GM13976 (cell line): ENCODE measurements around the gene ARHGEF4.

ENCODE experiments used
- DNase-seq: peaks from one replicate; pipeline ENCODE4 v3.0.0; 2012; ENCODE audit warnings: low spot score
- in situ Hi-C: fragments of 300-500 bp; cut with MboI; formaldehyde crosslinking; loops from one replicate; pipeline ENCODE4 v1.12.0; 2022; ENCODE audit warnings: low sequenced_read_pairs, mixed read lengths, inconsistent platforms; ENCODE audit not compliant: unreplicated experiment
- TF ChIP-seq, protein P1 (sequence below): IDR thresholded peaks from 2 replicates; pipeline ENCODE4 v1.5.1; 2012; ENCODE audit warnings: borderline replicate concordance, mild to moderate bottlenecking; ENCODE audit not compliant: insufficient read depth; ENCODE audit errors: extremely low read depth, missing control alignments, control extremely low read depth

Gene ARHGEF4

DNA sequence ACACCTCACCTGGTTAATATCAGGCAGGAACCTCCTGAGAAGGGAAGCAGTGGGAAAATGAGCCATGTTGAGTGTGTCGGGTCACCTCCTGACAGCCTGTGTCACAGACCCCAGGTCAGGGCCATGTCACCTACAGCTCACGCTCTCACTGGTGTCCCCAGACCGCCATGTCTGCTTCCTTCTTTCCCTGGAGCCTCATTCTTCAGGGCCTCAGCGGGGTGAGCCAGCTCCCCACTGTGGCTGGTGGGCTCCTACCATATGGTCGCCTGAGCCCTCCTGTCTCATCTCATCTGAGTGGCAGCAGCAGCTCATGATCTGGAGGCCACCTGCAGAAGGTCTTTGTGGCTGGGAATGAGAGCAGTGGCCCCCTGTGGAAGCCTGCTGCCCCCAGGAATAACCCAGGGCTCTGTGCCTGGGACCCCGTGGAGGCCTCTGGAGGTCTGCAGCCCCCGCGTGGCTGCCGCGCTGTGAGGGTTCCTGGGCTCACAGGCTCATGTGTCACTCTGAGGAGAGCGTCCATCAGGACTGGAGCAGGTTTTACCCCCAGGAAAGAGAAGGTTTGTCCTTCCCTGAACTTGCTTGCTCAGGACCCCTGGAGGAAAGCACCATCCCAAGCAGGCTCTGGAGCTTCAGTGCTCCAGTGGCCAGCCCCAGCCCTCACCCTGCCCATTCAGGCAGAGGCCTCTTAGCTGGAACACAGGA lies 200.1 kb downstream of the ARHGEF4 start:
- TF ChIP-seq, protein P1, sequence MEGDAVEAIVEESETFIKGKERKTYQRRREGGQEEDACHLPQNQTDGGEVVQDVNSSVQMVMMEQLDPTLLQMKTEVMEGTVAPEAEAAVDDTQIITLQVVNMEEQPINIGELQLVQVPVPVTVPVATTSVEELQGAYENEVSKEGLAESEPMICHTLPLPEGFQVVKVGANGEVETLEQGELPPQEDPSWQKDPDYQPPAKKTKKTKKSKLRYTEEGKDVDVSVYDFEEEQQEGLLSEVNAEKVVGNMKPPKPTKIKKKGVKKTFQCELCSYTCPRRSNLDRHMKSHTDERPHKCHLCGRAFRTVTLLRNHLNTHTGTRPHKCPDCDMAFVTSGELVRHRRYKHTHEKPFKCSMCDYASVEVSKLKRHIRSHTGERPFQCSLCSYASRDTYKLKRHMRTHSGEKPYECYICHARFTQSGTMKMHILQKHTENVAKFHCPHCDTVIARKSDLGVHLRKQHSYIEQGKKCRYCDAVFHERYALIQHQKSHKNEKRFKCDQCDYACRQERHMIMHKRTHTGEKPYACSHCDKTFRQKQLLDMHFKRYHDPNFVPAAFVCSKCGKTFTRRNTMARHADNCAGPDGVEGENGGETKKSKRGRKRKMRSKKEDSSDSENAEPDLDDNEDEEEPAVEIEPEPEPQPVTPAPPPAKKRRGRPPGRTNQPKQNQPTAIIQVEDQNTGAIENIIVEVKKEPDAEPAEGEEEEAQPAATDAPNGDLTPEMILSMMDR, result no peak

DNA sequence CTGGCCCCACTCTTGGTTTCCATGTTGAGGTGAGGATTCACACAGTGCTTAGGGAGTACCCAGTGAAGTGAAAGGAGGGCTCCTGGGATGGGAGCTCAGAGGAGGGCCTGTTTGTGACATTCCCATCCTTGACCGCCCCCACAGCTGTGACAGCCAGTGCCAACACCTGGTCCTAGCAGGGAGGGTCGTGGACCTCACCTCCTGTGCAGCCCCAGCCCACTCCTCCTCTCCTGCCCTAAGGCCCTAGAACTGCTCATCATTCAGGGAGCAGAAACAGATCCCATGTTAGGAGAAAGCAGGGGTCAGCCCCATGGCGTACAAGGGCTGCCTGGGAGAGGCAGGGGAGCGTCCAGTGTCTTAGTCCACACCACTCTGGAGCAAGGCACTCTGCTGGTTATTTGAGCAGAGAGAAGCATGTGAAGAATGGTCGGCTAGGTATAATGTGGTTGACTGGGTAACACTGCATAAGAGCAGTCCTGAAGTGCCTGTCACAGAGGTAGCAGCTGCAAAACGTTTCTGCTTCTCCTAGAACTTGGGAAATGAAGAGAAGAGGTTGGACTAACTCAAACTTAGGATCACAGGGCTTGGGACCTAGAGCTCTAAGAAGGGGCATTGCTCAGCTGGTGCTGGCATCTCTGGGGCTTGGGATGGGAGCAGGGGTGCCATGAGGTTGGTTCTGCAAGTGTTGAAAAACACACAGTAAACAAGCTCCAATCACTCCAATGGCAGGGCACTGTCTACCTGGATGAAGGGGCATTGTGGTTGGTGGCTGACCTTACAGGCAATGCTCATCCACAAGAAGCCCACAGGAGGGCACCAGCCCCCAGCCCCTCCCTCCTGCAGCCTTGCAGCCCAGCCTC lies 200.9 kb downstream of the ARHGEF4 start:
- DNase-seq, result no peak
- TF ChIP-seq, protein P1, result no peak

More for the DNA sequence above, 200.1 kb downstream of the ARHGEF4 start:
- no peak for DNase-seq
- in situ Hi-C loops, result no loop called here

DNA sequence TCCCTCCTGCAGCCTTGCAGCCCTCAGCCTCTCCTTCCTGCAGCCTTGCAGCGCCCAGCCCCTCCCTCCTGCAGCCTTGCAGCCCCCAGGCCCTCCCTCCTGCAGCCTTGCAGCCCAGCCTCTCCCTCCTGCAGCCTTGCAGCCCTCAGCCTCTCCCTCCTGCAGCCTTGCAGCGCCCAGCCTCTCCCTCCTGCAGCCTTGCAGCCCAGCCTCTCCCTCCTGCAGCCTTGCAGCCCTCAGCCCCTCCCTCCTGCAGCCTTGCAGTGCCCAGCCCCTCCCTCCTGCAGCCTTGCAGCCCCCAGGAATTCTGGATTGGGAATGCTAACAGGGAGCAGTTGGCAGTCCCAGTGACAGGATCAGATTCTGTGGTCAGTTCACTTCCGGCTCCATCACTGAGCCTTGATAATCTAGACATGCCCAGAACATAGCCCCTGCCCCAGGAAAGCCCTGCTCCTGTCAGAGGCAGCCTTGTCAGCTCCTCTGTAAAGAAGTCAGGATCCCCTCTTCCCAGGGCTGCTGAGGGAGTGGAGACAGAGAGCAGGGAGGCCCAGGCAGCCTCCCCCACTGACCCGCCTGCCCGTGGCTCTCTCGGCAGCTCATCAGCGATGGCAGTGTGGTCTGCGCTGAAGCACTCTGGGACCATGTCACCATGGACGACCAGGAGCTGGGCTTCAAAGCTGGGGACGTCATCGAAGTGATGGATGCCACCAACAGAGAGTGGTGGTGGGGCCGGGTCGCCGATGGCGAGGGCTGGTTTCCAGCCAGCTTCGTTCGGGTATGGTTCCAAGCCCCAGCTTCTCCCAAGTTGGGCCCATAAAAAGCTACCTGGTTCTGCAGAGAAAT lies 201.8 kb downstream of the ARHGEF4 start:
- DNase-seq, result no peak
- in situ Hi-C loops, result no loop called here
- TF ChIP-seq, protein P1, result no peak

More for the DNA sequence above, 200.9 kb downstream of the ARHGEF4 start:
- in situ Hi-C loops, result no loop called here

DNA sequence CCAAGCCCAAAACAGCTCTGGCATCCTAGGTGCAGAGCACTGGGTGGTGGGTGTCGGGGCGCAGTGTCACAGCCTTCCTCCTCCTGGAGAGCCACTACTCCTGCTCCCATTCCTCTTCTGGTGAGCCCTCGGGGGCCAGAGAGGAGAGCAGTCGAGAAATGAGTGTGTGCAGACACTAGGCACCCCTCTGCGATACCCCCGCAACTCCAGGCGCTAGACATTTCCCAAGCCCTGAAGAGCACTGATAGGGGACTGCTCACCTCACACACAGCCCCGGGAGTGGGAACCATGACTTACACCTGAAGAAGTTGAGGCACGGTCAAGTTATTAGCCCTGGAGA lies 202.4 kb downstream of the ARHGEF4 start:
- TF ChIP-seq, protein P1, result no peak
- in situ Hi-C loops, result no loop called here

DNA sequence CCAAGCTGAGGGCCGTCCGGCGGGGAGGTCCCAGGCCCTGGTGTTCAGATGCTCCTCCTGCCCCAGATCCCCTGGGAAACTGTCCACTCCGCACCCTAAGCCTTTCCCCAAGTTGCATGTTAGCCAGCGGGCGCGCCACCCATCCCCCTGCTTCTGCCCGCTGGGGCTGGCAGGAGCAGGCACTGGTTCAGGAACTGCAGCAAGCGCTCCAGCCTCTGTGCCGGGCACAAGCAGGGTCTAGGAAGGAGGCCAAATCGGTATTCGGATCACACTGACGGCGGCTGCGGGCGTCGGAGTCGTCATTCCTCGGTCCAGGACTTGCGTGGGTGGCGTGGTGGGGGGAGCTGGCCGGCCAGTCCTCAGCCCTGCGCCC lies 202.8 kb downstream of the ARHGEF4 start:
- TF ChIP-seq, protein P1, result no peak
- in situ Hi-C loops, result no loop called here
- DNase-seq, result no peak

More for the DNA sequence above, 202.4 kb downstream of the ARHGEF4 start:
- DNase-seq, result no peak

DNA sequence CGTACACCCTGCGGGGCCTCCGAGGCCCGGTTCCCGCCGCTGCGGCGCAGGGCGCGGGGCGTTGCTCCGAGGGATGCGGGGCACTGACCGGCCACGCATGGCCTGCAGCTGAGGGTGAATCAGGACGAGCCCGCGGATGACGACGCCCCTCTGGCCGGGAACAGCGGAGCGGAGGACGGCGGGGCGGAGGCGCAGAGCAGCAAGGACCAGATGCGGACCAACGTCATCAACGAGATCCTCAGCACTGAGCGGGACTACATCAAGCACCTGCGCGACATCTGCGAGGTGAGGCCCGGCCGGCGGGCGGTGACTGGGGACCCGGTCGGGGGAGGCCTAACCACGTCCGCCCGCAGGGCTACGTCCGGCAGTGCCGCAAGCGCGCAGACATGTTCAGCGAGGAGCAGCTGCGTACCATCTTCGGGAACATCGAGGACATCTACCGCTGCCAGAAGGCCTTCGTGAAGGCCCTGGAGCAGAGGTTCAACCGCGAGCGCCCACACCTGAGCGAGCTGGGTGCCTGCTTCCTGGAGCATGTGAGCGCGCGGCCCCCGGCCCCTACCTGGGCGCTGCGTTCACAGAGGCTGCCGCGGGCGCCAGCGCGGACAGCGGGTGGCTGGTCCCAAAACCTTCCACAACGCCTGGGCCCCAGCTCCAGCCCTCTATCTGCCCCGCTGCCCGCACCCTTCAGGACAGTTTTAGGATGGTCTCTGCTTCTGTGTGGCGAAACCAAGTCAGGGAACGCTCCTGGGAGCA lies 203.4 kb downstream of the ARHGEF4 start:
- in situ Hi-C loops, result no loop called here
- TF ChIP-seq, protein P1, result no peak
- peak; percentile 66 for DNase-seq
